ENCODE measurements around the gene APEH.
A peak's percentile ranks its signal among the peaks of the same experiment; 100 is the strongest.
"Not testable (repeated sequence)": the region's sequence is repeated elsewhere in the genome, so short reads cannot be mapped to it uniquely, and the experiment has no call there.

APEH gene

DNA sequence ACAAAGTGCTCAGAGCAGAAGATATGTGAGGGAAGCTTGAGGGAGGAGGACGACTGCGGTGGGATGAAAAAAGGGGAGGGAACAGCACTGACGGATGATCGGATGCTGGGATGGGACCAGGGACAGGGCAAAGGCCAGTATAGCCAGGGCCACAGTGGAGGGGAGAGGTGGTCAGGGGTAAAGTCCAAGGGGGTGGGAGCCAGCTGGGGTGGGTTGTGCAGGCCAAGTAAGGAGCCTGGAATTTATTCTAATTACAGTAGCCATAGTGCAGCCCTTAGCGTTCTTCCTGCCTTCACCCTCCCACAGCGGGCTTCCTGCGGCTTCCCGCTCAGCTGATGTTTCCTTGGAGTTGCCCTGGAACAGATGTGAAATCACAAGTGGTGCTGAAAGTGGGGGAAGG, 7.6 kb upstream of the APEH start:
- FAIRE-seq (no peak), DNase-seq (ENCODE audit: extremely low spot score, insufficient read length, low read depth) (no peak)

DNA sequence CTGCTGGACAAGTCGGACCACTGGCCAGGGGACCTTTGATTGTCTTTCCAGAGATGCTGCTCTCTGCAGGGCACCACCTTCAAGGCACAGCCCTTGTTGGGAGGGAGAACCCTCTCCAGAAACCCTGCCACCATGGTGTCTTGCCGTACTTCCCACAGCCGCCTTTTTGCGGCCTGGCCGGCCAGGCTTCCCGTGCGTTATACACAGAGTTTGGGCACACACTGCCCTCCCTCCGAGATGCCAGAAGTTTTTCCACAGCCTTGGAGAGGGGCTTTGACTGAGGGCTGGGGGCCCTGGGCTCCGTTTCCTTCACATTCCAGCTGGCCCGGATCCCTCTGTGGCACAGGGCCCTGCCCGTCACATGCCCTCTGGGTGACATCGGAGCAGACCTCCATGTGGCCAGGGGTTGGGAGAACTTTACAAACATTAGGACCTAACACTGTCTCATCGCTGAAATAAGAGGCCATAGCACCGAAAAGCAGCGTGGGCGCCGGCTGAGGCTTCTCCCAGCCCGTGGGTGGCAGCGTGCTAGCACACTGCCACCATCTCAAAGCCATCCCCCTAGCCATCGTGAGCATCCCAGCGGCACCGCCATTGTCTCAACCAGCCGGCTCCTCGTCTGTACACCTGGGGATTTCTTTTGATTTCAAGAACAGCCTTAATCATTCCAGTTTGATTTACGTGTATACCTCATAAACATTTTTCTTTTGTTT, 6.3 kb upstream of the APEH start:
- FAIRE-seq (no peak), DNase-seq (ENCODE audit: extremely low spot score, insufficient read length, low read depth) (no peak)

DNA sequence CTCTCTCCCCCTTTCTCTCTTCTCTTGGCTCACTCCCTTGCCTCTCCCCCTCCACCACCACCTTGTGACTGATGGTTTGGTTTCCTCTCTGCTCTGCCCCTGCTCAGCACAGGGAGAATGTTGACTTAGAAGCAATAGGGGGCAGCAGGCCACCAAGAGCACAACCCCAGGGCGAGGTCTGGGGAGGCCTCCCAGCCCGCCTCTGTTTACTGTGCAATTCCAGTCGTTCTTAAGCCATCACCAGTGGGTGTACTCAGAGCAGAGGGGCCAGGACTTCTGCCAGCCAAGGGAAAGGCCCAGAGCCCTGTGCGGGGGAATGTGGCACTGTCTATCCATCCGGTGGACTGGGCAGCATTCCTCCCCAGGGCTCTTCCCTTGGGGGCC, 5.7 kb upstream of the APEH start:
- DNase-seq (ENCODE audit: extremely low spot score, insufficient read length, low read depth) (no peak), FAIRE-seq (no peak)

DNA sequence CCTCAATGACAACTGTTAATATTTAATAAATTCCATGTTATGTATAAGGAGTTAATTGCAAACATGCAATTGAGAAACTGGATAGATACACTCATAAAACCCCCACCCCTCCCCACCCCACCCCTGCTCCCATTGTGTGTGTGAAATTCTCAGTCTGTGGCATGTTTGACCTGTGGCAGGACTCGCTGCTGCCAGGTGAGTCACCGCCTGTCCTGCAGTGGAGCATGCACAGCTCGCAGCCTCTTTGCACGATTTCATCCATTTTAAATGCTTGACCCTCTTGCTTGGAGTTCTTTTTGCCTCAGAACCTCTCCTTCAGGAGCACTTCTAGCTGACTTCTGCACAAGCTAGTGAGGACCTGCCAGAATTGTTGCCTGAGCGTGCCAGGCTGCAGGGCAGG, 5.3 kb upstream of the APEH start:
- no peak for DNase-seq (ENCODE audit: extremely low spot score, insufficient read length, low read depth)
- FAIRE-seq: no peak

DNA sequence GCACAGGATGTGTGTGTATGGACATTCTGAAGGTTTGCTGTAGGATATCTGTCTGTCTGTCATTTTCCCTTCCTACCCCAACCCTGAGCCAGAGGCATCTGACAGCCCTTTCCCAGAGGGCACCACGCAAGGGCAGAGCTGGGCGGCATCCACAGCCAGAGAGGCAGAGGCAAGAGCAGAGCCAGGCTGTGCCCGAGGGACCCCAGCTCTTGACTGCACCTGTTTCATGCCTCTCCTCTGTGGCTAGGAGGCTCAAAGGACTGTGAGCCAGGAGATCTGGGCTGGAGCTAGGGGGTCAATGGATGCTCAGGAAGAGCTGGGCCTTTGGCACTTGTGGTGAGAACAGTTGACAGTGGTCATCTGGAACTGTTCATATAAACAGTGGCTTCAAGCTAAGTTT, 4.8 kb upstream of the APEH start:
- FAIRE-seq (no peak), DNase-seq (ENCODE audit: extremely low spot score, insufficient read length, low read depth) (no peak)

DNA sequence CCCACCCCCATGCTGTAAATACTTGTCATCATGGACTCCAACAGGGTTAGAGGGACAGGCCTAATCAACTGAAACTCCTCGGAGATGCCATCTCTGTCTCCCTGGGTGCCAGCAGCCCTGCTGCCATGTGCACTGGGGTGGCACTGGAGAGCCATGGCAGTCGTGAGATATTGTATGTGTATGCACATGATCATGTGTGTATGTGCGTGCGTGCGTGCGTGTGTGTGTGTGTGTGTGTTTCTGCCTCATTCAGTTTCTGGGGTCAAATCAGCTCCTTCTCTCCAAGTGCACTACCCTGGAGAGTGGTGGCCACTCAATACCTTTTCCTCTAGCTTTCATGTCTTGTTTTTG, 3.2 kb upstream of the APEH start:
- FAIRE-seq (no peak), DNase-seq (ENCODE audit: extremely low spot score, insufficient read length, low read depth) (no peak)

DNA sequence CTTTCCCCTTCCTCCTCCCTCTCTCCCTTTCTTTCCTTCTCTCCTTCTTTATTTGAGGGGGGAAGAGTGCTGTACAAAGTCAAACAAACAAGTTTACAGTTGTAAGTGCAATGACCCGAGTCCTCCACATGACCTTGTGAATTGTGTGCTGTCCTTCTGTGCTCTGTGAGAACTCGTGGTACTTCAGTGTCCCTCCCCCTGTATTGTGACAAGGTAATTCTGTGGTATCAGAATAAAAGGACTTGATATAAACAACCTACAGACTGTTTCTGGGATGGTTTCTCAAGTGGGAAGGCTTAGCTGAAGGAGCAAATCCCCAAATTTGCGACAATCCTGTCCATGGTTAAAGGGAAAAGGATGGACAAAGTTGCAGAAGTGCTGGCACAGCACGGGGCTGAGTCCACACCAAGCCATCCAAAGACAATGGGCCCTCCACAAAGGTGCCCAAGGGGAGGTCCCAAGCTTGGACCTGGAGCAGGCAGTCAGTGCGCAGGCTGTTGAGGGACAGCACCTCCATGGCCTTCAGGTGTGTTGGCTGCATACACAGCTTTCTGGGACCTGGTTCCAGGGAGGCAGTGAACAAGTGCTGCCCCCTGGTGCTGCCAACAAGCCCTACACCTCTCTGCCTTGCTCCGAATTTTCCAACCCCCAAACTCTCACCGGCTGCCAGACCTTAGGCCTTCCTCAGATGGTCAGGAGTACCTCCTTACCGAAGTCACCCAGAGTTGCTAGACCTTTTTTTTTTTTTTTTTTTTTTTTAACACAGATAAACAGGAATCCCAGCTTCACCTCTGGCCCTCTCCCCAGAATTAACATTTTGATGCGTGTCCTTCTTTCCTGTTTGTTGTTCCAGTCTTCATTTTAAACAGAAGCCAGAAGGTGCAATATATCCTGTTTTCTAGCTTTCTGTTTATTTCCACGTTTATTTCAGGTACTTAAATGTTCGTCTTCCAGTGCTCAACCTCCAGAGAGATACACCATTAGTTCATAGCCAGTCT, 2.6 kb upstream of the APEH start:
- FAIRE-seq (peak; percentile 93), DNase-seq (ENCODE audit: extremely low spot score, insufficient read length, low read depth) (peak; percentile 65)

DNA sequence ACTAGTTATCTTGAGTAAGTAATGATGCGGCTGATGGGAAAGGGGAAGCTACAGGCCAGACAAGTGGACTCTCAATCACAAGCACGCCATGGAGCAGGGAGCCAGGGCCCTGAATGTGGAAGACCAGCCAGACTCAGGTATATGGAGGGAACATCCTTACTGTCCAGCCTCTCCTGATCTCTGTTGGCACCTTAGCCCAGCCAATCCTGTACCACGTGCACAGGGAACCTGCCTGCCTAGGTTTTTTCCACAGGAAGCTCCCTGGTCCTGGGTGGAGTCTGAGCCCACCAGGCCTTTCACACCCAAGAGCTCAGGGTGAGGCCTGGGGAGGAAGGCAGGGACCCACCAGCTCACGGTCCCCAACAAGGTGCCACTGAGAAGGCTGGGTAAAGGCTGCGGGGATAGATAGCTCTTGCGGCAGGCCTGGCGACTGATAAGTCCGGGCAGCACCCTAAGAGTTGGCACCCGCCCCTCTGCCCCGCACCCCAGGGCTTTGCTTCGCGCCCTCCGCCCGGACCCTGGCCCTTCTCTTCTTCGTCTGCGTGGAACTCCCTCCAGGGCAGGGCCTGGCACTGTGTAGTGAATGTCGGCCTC, 933 bp upstream of the APEH start:
- DNase-seq (ENCODE audit: extremely low spot score, insufficient read length, low read depth): no peak
- FAIRE-seq: no peak

DNA sequence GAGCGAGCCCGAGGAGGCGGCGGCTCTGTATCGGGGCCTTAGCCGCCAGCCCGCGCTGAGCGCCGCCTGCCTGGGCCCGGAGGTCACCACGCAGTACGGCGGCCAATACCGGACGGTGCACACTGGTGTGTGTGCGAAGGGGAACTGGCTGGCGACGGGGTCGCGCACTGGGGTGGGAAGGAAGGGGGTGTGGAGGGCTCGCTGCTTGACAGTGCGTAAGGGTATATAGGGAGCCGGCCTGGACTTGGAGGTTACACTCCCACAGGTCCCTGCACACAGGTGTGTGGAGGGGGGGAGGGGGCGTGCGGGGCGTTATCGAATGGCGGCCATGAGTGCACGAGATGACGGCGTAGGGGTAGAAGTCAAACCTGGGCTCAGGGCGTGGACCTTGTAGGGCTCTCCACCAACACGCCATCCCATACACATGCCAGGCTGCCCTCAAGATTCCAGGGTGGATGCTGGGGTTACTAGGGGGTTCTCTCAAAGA, 389 bp downstream of the APEH start:
- FAIRE-seq (no peak), DNase-seq (ENCODE audit: extremely low spot score, insufficient read length, low read depth) (no peak)

DNA sequence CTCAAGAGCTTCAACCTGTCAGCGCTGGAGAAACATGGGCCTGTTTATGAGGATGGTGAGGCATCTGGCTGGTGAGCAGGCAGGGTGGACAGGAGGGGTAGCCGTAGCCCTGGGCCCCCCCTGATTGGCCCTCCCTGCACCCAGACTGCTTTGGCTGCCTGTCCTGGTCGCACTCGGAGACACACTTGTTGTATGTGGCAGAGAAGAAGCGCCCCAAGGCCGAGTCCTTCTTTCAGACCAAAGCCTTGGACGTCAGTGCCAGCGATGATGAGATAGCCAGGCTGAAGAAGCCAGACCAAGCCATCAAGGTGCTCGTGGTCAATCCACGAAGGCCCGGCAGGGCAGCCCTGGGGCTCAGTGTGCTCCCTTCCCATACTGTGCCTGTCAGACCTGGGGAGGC, 1.8 kb downstream of the APEH start:
- FAIRE-seq: no peak
- DNase-seq (ENCODE audit: extremely low spot score, insufficient read length, low read depth): no peak

DNA sequence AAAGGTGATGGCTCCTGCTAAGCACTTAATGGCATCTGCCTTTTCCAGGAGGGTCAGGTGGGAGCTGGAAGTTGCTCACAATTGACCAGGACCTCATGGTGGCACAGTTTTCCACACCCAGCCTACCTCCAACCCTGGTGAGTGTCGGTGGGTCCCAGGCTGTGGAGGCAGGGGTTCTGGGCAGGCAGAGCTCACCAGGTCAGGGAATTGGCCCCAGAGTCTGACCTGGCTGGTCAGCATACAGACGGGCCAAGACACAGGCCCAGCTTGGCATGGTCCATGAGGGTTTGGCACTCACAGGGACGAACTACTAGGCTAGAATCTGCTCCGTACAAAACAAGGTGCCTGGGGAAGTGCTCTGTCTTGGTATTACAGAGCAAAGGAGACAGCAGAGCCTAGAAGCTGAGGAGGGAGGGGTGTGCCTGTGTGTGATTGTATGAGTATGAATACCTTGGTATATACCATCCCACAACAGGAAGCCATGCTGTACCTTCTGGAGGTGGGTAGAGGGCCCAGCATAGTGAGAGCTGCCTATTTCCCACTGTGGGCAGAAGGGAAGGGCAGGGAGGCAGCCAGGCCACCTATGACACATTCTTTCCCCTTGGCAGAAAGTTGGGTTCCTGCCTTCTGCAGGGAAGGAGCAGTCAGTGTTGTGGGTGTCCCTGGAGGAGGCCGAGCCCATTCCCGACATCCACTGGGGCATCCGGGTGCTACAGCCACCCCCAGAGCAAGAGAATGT, 6.5 kb downstream of the APEH start:
- FAIRE-seq: no peak
- no peak for DNase-seq (ENCODE audit: extremely low spot score, insufficient read length, low read depth)

DNA sequence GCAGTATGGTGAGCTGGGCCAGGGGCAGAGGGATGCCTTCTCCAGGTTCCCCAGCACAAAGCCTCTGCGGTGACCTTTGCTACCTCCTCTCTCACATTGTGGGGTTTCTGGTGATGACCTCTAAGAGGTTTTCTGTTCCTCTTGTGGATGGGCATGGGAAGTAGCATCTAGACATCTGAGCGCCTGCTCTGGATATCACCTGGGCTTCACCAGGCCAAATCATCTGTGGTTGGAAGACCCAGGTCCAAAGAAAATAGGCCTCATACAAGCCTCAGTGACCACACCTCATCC, 7.0 kb downstream of the APEH start:
- DNase-seq (ENCODE audit: extremely low spot score, insufficient read length, low read depth) (no peak), FAIRE-seq (no peak)

DNA sequence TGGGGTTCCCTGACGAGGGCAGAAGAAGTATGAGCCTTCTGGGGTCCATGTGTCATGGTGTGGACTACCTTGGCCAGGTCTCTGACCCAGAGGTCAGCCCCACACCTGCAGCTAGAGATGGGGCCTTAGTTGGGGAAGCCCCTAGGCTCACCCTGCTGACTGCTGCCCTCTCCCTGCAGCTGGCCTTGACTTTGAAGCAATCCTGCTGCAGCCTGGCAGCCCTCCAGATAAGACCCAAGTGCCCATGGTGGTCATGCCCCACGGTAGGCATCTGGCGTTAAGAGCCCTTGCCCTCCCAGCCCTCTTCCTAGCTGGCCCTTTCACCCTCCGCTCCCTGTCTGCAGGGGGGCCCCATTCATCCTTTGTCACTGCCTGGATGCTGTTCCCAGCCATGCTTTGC, 7.4 kb downstream of the APEH start:
- no peak for FAIRE-seq
- no peak for DNase-seq (ENCODE audit: extremely low spot score, insufficient read length, low read depth)

DNA sequence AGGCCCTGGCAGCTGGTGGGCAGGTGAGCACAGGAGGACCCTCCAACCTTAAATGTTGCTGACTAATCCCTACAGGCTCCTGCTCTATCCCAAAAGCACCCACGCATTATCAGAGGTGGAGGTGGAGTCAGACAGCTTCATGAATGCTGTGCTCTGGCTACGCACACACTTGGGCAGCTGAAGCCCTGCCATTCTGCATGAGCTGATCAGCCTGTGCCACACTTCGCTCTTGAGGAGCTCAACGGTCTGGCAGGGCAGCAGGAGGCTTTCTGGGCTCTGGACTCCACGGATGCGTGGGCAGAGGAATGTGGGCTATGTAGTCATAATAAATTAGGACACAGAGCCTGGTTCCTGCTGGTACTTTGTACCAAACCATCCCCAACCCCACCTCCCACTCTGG, 9.0 kb downstream of the APEH start:
- DNase-seq (ENCODE audit: extremely low spot score, insufficient read length, low read depth): no peak
- no peak for FAIRE-seq

DNA sequence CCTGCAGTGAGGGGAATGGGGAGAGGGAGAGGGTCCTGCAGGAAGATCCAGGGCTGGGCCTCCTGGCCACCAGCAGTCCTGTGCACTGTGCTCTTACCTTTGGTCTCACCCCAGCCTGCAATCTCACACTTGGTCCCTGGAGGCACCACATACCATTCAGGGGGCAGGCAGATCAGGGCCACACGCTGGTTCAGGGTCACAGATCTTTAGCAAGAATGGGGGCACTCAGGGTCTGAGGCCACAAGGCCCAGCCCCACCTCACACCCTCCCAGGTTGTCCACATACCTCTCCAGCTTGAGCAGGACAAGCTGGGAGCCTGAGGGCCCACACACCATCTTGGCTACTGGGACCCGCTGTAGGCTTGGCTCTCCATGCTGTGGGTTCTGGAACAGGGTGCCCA, 10.3 kb downstream of the APEH start:
- FAIRE-seq; DNase-seq (ENCODE audit: extremely low spot score, insufficient read length, low read depth): not testable (repeated sequence)

DNA sequence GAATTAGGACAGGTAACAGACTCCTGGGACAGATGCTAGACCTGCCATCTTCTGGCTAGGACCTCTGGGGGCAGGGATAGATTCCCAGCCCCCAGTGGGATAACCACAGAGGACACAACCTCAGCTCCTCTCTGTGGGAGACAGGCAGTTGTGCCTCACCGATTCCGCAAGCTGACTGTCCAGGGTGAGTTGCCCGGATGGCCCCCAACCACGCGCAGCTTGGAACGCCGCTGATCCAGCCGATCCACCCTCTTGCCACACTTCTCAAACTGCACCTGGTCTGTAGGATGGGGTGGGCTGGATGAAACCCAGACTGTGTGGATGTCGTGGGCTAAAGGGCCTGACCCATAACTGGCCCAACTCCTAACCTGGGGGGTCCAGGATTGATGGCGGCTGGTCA, 11.0 kb downstream of the APEH start:
- not testable (repeated sequence) for FAIRE-seq; DNase-seq (ENCODE audit: extremely low spot score, insufficient read length, low read depth)

DNA sequence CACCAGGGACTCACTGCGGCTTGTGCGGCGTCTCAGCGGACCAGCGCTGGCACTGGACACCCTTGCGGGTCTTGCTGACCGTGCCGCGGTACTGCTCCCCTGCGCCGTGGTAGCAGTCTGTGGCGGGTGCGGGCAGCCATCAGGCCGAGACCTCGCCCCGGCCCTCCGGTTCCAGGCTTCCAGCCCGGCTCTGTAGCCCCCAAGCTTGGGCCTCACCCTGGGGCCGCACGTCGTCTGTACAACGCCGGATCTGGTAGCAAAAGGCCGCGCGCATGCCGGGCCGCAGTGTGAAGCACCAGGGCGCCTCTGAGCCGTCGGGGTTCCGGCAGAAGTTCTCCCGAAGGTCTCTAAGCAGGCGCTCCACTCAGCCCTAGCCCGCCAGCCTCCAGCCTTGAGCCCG, 11.7 kb downstream of the APEH start:
- not testable (repeated sequence) for DNase-seq (ENCODE audit: extremely low spot score, insufficient read length, low read depth); FAIRE-seq

DNA sequence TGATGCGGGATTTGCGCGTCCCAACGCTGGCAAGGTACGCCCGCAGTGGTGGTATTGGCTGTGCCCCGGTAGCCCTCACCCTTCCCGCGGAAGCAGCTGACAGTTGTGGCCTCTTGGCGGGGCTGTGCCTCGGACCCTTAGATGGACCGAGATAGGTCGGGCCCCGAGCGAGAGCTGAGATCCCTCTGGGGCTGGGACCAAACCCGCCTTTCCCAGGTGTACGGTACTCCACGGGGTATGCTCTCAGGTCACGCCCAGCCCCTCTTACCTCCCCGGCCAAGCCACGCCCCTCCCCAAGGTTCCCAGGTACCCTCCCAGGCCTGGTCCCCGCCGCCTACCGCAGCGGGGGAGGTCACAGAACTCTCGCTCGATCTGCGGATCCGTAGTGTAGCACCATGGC, 12.2 kb downstream of the APEH start:
- FAIRE-seq; DNase-seq (ENCODE audit: extremely low spot score, insufficient read length, low read depth): not testable (repeated sequence)

DNA sequence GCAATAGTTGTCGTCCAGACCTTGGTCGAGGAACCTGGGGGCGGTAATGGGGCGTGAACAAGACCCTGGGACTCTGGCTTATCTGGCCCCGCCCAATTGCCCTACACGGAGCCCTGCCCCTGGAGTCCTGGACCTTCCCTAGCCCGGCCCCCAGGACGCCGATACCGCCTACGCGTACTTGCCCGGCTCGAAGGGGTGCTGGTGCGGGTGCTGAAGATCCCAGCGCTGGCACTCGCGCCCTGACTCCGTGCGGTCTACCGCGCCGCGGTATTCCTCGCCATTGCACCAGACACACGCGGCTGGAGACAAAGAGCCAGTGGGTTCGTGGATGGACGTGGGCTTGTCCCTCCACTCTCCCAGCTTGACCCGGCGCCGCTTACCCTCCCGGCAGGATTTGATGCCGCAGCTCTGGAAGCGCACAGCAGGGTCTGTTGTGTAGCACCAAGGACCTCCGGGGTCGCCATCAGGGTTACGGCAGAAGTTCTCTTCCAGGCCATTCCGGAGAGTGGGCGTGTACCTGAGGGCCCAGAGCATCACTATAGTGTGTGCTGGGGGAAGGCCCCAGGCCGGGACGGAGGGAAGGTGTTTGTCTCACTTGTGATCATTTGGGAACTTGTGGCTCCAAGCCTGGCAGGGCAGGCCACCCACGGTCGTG, 12.7 kb downstream of the APEH start:
- not testable (repeated sequence) for FAIRE-seq; DNase-seq (ENCODE audit: extremely low spot score, insufficient read length, low read depth)

DNA sequence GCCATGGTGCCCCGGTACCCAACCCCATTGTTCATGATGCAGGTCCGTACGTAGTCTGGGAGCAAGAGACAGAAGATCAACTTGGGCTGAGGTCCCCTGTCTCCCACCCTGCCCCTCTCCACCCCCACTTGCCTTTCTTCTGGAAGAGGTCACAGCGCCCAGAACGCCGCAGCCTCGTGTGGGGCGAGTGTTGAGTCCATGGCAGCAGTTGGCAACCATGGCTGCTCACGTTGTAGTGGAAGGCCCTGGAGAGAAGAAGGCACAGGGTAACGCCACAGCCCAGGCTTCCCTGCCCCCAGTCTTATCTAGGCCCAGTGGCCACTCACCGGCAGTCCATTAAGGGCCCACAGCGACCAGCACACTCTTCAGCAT, 13.3 kb downstream of the APEH start:
- not testable (repeated sequence) for DNase-seq (ENCODE audit: extremely low spot score, insufficient read length, low read depth); FAIRE-seq

Measured in GM18507 (cell line).